Measurements from ENCODE around the gene TTF1. TPM values are rescaled to one million over a fixed set of nuclear protein-coding genes. Genes with fewer than 3 reads are reported as not detected.

The TTF1 gene
- total RNA-seq, 4 donors from 2014 or later, result 10.4 to 19.2 (median 13.3) TPM

DNA sequence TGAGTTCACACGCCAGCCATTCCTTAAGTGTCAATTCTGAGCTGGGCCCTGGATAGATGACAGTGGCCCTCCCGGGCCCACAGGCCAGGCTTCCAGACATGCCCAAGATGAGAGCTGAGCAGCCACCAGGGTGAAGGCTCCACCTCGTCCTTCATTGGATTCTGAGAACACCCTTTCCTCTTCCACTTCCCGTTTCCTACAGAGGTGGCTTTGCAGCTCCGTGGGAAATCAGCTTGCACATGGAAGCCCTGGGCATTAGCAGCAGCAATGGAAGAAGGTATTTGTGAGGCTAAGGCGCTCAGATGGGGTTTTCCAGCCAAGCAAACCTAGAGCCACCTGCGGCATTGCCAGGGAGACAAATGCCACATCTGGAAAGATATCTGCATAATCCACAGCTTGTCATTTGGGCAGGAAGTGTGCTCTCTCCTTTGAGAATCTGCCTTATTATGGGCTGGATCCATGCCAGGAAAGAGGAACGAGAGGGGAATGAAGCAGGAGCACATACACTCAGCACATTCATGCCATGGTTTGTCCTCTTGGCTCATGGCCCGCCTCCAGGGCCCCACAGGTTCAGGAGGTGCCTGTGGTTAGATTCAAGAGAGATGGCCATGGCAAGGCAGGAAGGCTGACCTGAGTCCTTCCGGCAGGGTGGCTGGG is 37.4 kb upstream of the TTF1 start:
- TF ChIP-seq, protein P1, sequence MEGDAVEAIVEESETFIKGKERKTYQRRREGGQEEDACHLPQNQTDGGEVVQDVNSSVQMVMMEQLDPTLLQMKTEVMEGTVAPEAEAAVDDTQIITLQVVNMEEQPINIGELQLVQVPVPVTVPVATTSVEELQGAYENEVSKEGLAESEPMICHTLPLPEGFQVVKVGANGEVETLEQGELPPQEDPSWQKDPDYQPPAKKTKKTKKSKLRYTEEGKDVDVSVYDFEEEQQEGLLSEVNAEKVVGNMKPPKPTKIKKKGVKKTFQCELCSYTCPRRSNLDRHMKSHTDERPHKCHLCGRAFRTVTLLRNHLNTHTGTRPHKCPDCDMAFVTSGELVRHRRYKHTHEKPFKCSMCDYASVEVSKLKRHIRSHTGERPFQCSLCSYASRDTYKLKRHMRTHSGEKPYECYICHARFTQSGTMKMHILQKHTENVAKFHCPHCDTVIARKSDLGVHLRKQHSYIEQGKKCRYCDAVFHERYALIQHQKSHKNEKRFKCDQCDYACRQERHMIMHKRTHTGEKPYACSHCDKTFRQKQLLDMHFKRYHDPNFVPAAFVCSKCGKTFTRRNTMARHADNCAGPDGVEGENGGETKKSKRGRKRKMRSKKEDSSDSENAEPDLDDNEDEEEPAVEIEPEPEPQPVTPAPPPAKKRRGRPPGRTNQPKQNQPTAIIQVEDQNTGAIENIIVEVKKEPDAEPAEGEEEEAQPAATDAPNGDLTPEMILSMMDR (IDR thresholded peaks at IDR 0.05; ENCODE audit: low read depth), result no peak

DNA sequence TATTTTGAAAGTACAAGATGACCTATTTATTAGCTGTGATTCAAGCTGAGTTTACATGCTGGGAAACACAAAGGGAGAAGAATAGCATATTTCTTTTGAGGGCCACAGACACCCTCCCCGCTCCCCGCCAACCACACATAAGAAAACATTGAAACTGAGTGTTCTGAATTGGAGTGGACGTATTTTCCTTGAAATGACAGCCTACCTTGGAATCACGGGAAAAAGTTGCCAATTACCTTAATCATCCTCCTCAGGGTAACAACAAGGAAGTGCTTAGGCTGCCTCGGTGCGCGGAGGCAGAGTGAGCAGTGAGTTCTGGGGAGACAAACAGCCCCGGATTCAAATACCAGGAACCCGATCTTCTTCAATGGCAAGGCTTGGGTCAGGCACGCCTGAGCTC is 34.8 kb upstream of the TTF1 start:
- TF ChIP-seq, protein P1 (IDR thresholded peaks at IDR 0.05; ENCODE audit: low read depth), result no peak

DNA sequence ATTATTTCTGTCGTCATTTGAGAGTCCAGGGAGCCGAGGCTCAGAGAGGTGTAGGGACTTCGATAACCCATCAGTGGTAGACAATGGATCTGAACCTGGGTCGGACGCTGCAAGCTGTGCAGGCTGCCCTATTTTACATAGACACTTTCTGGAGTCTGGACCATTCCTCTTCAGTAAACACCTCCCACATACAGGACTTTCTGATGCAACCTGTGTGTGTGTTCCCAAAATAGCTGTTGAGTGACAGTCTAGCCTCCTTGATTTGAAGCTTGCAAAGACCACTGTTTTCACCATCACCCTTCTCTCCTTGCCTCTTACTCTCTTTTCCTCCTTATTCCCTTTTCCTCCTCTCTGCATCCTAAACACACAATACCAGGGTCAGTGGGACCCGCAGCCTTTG is 34.1 kb upstream of the TTF1 start:
- TF ChIP-seq, protein P1 (IDR thresholded peaks at IDR 0.05; ENCODE audit: low read depth), result no peak

DNA sequence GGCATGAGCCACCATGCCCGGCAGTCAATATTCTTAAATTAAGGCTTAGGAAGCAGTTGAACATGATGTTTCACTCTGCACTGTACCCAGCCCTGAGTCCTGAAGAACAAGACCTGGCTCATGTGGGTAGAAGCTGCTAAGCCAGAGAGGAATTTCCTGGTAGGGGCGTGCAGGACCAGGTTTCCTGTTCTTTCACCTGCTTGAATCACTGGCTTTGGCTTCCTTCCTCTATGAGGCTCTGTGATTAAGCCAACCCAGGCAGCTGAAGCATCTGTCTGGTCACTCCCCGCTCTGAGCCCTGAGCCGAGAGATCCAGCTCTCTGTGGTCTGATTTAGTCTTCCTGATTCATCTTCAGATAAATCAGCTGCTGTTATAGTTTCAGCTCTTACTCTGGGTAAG is 32.5 kb upstream of the TTF1 start:
- TF ChIP-seq, protein P1 (IDR thresholded peaks at IDR 0.05; ENCODE audit: low read depth), result no peak

DNA sequence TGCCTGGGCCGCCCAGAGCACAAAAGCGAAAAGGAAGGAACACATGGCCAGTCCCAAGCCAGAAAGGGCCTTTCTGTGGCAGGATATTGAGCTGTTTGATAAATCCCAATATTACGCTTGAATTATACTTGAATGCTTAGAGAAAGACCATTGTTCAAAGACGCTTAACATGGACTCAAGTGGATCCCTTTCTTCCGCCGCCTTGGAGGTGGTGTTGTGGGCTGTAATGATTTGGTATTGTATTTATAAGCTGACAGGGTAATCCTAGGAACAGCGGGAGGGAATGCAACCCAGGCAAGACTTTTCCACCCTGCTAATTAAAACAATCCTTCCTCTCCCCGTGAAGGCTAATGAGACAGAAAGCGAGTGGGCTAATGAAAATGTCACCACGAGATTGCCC is 28.2 kb upstream of the TTF1 start:
- TF ChIP-seq, protein P1 (IDR thresholded peaks at IDR 0.05; ENCODE audit: low read depth), result no peak

DNA sequence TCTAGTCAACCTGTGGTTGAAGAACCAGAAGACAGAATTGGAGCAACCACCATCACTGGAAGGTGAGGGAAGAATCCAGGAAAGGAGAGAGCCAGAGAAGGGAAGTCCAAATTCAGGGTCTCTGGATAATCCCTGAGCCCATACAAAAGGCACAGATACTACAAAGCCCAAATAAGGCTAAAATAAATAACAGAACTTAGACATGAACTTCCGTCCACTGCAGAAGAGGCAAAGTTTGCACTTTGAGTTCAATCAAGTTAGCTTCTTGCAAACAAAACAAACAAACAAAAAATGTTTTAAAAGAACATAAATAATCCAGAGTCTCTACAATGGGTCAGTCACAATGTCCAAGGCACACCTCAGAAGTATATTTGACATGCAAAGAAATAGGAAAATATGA is 24.4 kb upstream of the TTF1 start:
- TF ChIP-seq, protein P1 (IDR thresholded peaks at IDR 0.05; ENCODE audit: low read depth), result no peak

DNA sequence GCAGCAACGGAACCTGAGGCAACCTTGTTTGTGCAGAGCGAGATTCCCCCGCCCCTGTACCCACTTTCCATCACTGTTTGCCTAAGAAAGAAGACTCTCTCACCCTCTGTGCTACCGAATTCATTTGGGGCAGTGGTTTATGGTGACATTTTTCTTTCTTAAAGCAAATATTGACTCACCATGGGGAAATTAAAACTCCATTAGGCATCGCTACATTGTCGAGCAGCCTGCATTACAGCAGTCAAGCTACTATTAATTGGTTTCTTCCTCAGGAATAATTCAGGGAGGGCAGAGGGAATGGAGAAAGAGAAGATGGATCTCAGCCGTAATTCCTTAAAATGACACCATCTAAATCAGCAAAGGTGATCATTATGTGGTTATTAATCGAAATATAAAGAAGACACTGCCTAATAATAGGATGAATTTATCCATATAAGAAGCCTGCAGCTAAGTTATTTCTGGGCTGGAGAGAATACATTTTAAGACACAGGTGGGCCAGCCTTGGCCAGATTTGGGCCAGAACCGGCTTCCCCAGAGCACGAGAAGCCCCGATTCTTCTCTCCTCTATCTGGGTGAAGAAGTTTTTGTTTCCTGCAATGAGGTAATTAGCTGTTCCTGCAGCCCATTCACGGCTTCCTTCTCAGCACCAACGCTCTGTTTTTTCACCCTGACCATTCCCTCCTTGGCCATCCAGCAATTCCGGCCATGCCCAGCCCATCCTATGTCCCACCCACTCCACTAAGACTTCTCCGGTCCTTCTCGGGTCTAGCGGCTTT is 20.2 kb upstream of the TTF1 start:
- TF ChIP-seq, protein P1 (IDR thresholded peaks at IDR 0.05; ENCODE audit: low read depth), result no peak
